GM10248 (cell line): ENCODE data around the gene HDAC2.

ENCODE experiments used
- CTCF ChIA-PET: fragments of 300-600 bp; sonication (Branson Sonifier 250); formaldehyde crosslinking; extraction: SDS; loops from one replicate; lab custom pipeline; 2021; ENCODE audit warnings: antibody characterized with exemption; lab: Yijun Ruan, JAX
- POLR2A ChIA-PET: fragments of 350-650 bp; sonication (Branson Sonifier 250); formaldehyde crosslinking; extraction: SDS; loops from one replicate; lab custom pipeline; 2020; ENCODE audit warnings: antibody characterized with exemption; lab: Yijun Ruan, JAX
- DNase-seq: peaks from one replicate; pipeline ENCODE4 v3.0.0; 2012; ENCODE audit errors: extremely low spot score
- CTCF ChIP-seq: IDR thresholded peaks from 2 replicates; pipeline ENCODE4 v1.5.1; 2012; ENCODE audit warnings: mild to moderate bottlenecking, low read depth; ENCODE audit errors: extremely low read depth, missing control alignments, control extremely low read depth

HDAC2 gene

GRCh38 chr6:113893866-113894265, 77.1 kb downstream of the HDAC2 start:
- CTCF ChIA-PET, result interaction anchor here (0.8 to 0.9 kb wide), 2 partner anchors 13 to 16 kb away, joined by 3 to 5 read pairs; no protein-coding TSS in a partner anchor
- DNase-seq, result no peak
- POLR2A ChIA-PET, result no interaction called here
- TF ChIP-seq CTCF, result no peak

DNA sequence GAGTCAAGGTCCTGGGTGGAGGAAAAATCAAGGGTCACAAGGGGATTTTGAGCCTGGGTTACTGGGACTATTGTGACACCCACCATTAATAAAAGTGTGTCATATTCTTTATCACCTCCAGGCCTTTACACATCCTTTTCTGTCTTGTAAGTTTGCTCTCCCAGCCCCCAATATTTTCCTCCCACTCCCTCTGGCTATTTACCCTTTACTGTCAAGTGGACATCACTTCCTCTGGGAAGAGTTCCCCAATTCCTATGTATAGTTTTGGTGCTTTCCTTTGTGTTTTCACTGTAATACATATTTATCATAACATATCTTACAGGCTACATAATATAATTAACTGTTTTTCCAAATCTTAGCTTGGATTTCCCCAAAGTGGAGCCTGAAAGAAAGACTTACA, 77.5 kb downstream of the HDAC2 start:
- TF ChIP-seq CTCF, result no peak
- ChIA-PET CTCF (interaction anchor here (0.8 to 0.9 kb wide), 2 partner anchors 14 to 16 kb away, joined by 3 to 5 read pairs; no protein-coding TSS in a partner anchor), POLR2A (no interaction called here)
- no peak for DNase-seq

DNA sequence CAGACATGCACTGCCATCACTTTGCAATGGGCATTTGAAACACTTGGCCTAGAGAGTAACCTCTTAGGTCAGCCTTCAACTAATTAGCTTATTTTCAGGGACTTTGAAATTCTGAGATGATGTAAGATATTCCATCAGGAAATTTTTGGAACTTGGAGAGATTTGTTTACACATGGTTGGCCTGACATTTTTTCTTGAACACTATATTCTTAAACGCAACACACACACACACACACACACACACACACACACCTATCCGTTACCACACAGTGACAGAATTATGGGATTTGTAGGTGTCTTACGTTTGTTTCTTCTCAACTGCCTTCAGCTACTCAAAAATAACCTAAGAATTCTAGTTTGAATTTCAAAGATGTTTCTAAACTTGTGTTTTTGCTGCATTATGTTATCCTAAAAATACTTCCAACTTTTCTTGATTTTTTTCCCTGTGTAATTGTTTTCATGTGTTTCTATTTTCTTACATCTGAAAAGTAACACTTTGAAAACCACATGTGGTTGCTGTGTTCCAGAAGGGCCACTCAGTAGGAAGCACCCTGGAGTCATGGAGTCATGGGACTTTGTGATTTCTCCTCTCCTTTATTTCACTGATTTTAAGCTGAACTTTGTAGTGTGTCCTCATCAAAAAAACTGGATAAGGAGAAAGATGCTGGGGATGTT, 81.9 kb downstream of the HDAC2 start:
- ChIA-PET CTCF (interaction anchor here (0.9 to 3.8 kb wide), 6 partner anchors 9 to 1103 kb away, joined by 3 to 36 read pairs (median 6); no protein-coding TSS in a partner anchor), POLR2A (no interaction called here)
- TF ChIP-seq CTCF, result no peak
- DNase-seq, result no peak

DNA sequence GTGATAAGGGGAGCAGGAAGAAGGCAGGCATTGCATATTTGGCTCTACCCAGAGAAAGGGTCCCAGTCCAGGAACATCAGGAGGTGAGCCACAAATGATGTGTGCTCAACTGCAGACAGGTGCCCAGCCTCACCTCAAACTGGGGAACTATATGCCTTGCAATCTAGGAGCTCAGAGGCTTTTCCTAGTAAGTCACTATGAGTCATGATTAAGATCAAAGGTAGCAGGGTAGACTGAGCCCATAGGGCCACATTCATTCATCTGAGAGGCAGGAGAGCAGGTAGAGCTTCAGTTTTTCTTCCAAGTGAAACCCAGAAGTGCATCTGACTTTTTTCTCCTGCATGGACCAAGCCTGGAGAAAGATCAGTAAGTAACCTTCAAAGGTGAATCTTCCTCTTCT, 82.5 kb downstream of the HDAC2 start:
- no peak for DNase-seq
- CTCF ChIA-PET, result interaction anchor here (0.9 to 3.8 kb wide), 4 partner anchors 8 to 1102 kb away, joined by 3 to 36 read pairs (median 12); no protein-coding TSS in a partner anchor
- no peak for TF ChIP-seq CTCF
- POLR2A ChIA-PET, result no interaction called here

- no peak for TF ChIP-seq CTCF
- ChIA-PET POLR2A (interaction anchor here (0.6 kb wide), 1 partner anchor 256 kb away, joined by 4 read pairs; no protein-coding TSS in a partner anchor), CTCF (interaction anchor here (1.9 kb wide), 1 partner anchor 23 kb away, joined by 5 read pairs; no protein-coding TSS in a partner anchor)
- no peak for DNase-seq
These were observed 84.4 kb downstream of the HDAC2 start for GRCh38 chr6:113886512-113886911.

GRCh38 chr6:113884011-113884410, 86.9 kb downstream of the HDAC2 start:
- POLR2A ChIA-PET, result no interaction called here

More at GRCh38 chr6:113884011-113884410, 86.9 kb downstream of the HDAC2 start:
- CTCF ChIA-PET, result interaction anchor here (1.2 to 2.5 kb wide), 4 partner anchors 22 to 1097 kb away, joined by 3 to 10 read pairs (median 4); no protein-coding TSS in a partner anchor
- TF ChIP-seq CTCF, result no peak
- DNase-seq, result no peak
